ENCODE data around the gene GPRIN1.
"Not testable (repeated sequence)": the region's sequence is repeated elsewhere in the genome, so short reads cannot be mapped to it uniquely, and the experiment has no call there.

Gene GPRIN1

GRCh38 chr5:176599749-176600430 lies 10.1 kb downstream of the GPRIN1 start:
- not testable (repeated sequence) for DNase-seq (ENCODE audit: insufficient read length, low spot score); FAIRE-seq

- DNase-seq (ENCODE audit: insufficient read length, low spot score) (no peak), FAIRE-seq (no peak)
Measured at GRCh38 chr5:176597417-176598389, 12.3 kb downstream of the GPRIN1 start.

- FAIRE-seq: no peak
Measured at GRCh38 chr5:176596689-176597416, 13.1 kb downstream of the GPRIN1 start.

GRCh38 chr5:176596069-176596644 lies 13.8 kb downstream of the GPRIN1 start:
- FAIRE-seq: no peak
- no peak for DNase-seq (ENCODE audit: insufficient read length, low spot score)

More at GRCh38 chr5:176596689-176597416, 13.1 kb downstream of the GPRIN1 start:
- DNase-seq (ENCODE audit: insufficient read length, low spot score): peak; percentile 75

GRCh38 chr5:176595386-176595943 lies 14.5 kb downstream of the GPRIN1 start:
- no peak for FAIRE-seq
- no peak for DNase-seq (ENCODE audit: insufficient read length, low spot score)

- DNase-seq (ENCODE audit: insufficient read length, low spot score) (no peak), FAIRE-seq (no peak)
Measured at GRCh38 chr5:176594554-176594953, 15.4 kb downstream of the GPRIN1 start.

GRCh38 chr5:176593273-176593869 lies 16.6 kb downstream of the GPRIN1 start:
- DNase-seq (ENCODE audit: insufficient read length, low spot score): no peak
- FAIRE-seq: no peak

GRCh38 chr5:176592573-176592972 lies 17.4 kb downstream of the GPRIN1 start:
- no peak for FAIRE-seq
- no peak for DNase-seq (ENCODE audit: insufficient read length, low spot score)

- not testable (repeated sequence) for DNase-seq (ENCODE audit: insufficient read length, low spot score); FAIRE-seq
Measured at GRCh38 chr5:176591667-176592066, 18.3 kb downstream of the GPRIN1 start.

- DNase-seq (ENCODE audit: insufficient read length, low spot score): no peak
- FAIRE-seq: no peak
Measured at GRCh38 chr5:176590035-176590717, 19.8 kb downstream of the GPRIN1 start.

- FAIRE-seq (no peak), DNase-seq (ENCODE audit: insufficient read length, low spot score) (no peak)
Measured at GRCh38 chr5:176589039-176589769, 20.8 kb downstream of the GPRIN1 start.

GRCh38 chr5:176588297-176588696 lies 21.7 kb downstream of the GPRIN1 start:
- no peak for DNase-seq (ENCODE audit: insufficient read length, low spot score)
- no peak for FAIRE-seq

GRCh38 chr5:176587398-176587797 lies 22.6 kb downstream of the GPRIN1 start:
- FAIRE-seq: no peak

GRCh38 chr5:176583076-176583475 lies 26.9 kb downstream of the GPRIN1 start:
- DNase-seq (ENCODE audit: insufficient read length, low spot score): no peak
- no peak for FAIRE-seq

More at GRCh38 chr5:176587398-176587797, 22.6 kb downstream of the GPRIN1 start:
- no peak for DNase-seq (ENCODE audit: insufficient read length, low spot score)

- FAIRE-seq: no peak
- no peak for DNase-seq (ENCODE audit: insufficient read length, low spot score)
Measured at GRCh38 chr5:176581361-176581760, 28.6 kb downstream of the GPRIN1 start.

GRCh38 chr5:176579323-176579722 lies 30.6 kb downstream of the GPRIN1 start:
- DNase-seq (ENCODE audit: insufficient read length, low spot score) (no peak), FAIRE-seq (no peak)

- no peak for DNase-seq (ENCODE audit: insufficient read length, low spot score)
- no peak for FAIRE-seq
Measured at GRCh38 chr5:176578391-176578808, 31.6 kb downstream of the GPRIN1 start.

- DNase-seq (ENCODE audit: insufficient read length, low spot score) (no peak), FAIRE-seq (no peak)
Measured at GRCh38 chr5:176577312-176578176, 32.4 kb downstream of the GPRIN1 start.
